ENCODE results near the gene NEDD4. TPM values are rescaled to one million over a fixed set of nuclear protein-coding genes. Genes with fewer than 3 reads are reported as not detected.

The NEDD4 gene
- polyA plus RNA-seq, 2 of the 4 experiments (the other 2 are of a cell fraction), result 56.4 to 78.8 TPM

GRCh38 chr15:56035166-56035565 is 41.8 kb upstream of the NEDD4 start (continued):
- TF ChIP-seq NR3C1 (IDR thresholded peaks at IDR 0.05) (no peak), POLR2AphosphoS2 (conservative IDR thresholded peaks at IDR 0.05; ENCODE audit: low read length) (no peak)

GRCh38 chr15:56034514-56034913 is 41.1 kb upstream of the NEDD4 start:
- DNase-seq (ENCODE audit: low read depth in 1 of 2, low spot score in 1 of 2) (no peak), ATAC-seq (no peak), FAIRE-seq (no peak)
- WGBS (ENCODE audit: missing lambda C conversion rate), result 78% methylated on average over 1 of the region's 2 CpGs
- peaks cover 7% of the 10 kb centered on the region; the same call in 2 of the 3 replicates for H3K4me1 ChIP-seq
- no peak overlapping the region for H3K27ac ChIP-seq
- H3K4me2 ChIP-seq, result no peak overlapping the region
- H3K9me3 ChIP-seq, result no peaks in the 10 kb centered on the region
- no peak overlapping the region for H3K4me3 ChIP-seq
- CTCF ChIA-PET, result interaction anchor here (4.4 kb wide), 1 partner anchor 18 kb away, joined by 24 read pairs; no protein-coding TSS in a partner anchor
- no peak for TF ChIP-seq CBX2 (IDR thresholded peaks at IDR 0.05; ENCODE audit: borderline replicate concordance, low read depth)
- TF ChIP-seq USF2 (IDR thresholded peaks at IDR 0.05), result no peak
- TF ChIP-seq CBX8 (IDR thresholded peaks at IDR 0.05), result no peak
- no peak for TF ChIP-seq MAZ (IDR thresholded peaks at IDR 0.05; ENCODE audit: borderline replicate concordance, low read depth, low read length)
- no peak for TF ChIP-seq HEYL (CRISPR knock-in tag; IDR thresholded peaks at IDR 0.05)
- no peak for TF ChIP-seq CHD4 (IDR thresholded peaks at IDR 0.05; ENCODE audit: borderline replicate concordance)
- TF ChIP-seq NR3C1 (IDR thresholded peaks at IDR 0.05), result no peak
- TF ChIP-seq HOXA7 (CRISPR knock-in tag; IDR thresholded peaks at IDR 0.05), result no peak
- no peak for TF ChIP-seq ATOH8 (CRISPR knock-in tag; IDR thresholded peaks at IDR 0.05; ENCODE audit: low read depth)
- TF ChIP-seq EHMT2 (IDR thresholded peaks at IDR 0.05; ENCODE audit: low read depth), result no peak
- no peak for TF ChIP-seq E2F6 (IDR thresholded peaks at IDR 0.05; ENCODE audit: borderline replicate concordance, low read depth)
- TF ChIP-seq CTCF (IDR thresholded peaks at IDR 0.05), result no peak
- no peak for TF ChIP-seq EP300 (IDR thresholded peaks at IDR 0.05)
- no peak for TF ChIP-seq HOXB13 (CRISPR knock-in tag; IDR thresholded peaks at IDR 0.05; ENCODE audit: low read depth)
- POLR2A ChIA-PET, result no interaction called here

- Histone ChIP-seq H3K4me1 (peaks cover 5% of the 10 kb centered on the region; the same call in 1 of the 3 replicates), H3K4me3 (no peak overlapping the region), H3K4me2 (no peak overlapping the region), H3K27ac (no peak overlapping the region), H3K9me3 (no peaks in the 10 kb centered on the region)
- ATAC-seq, result no peak
- TF ChIP-seq BHLHE40 (IDR thresholded peaks at IDR 0.05; ENCODE audit: low read depth, low read length), result no peak
- TF ChIP-seq CBX8 (IDR thresholded peaks at IDR 0.05), result no peak
- no peak for TF ChIP-seq ATOH8 (CRISPR knock-in tag; IDR thresholded peaks at IDR 0.05; ENCODE audit: low read depth)
- no peak for TF ChIP-seq FOXS1 (CRISPR knock-in tag; IDR thresholded peaks at IDR 0.05)
- TF ChIP-seq HMGXB4 (CRISPR knock-in tag; IDR thresholded peaks at IDR 0.05; ENCODE audit: borderline replicate concordance), result no peak
- FAIRE-seq, result no peak
- no peak for DNase-seq (ENCODE audit: low read depth in 1 of 2, low spot score in 1 of 2)
- CTCF ChIA-PET, result interaction anchor here (0.8 to 1.8 kb wide), 4 partner anchors 21 to 135 kb away, joined by 3 to 4 read pairs (median 3); no protein-coding TSS in a partner anchor
- POLR2A ChIA-PET, result no interaction called here
- 82% methylated on average over 1 of the region's 1 CpG for WGBS (ENCODE audit: missing lambda C conversion rate)
Measured at GRCh38 chr15:56032373-56032772, 39.0 kb upstream of the NEDD4 start.

Data from A549 (cell line).